PFSK-1 (cell line): ENCODE results near the gene DCC.

Experiments used
- POLR2AphosphoS5 ChIP-seq: IDR thresholded peaks from 2 replicates; pipeline ENCODE4 v1.6.1; 2012; ENCODE audit warnings: low read depth, mild to moderate bottlenecking, control low read depth, low read length, moderate library complexity
- SIN3A ChIP-seq: IDR thresholded peaks from 2 replicates; pipeline ENCODE4 v1.6.1; 2012; ENCODE audit warnings: mild to moderate bottlenecking, low read length, moderate library complexity, borderline replicate concordance; ENCODE audit not compliant: insufficient read depth
- TAF1 ChIP-seq: IDR thresholded peaks from 2 replicates; pipeline ENCODE4 v1.6.1; 2012; ENCODE audit warnings: low read length, control low read depth, borderline replicate concordance; ENCODE audit not compliant: insufficient read depth

DNA sequence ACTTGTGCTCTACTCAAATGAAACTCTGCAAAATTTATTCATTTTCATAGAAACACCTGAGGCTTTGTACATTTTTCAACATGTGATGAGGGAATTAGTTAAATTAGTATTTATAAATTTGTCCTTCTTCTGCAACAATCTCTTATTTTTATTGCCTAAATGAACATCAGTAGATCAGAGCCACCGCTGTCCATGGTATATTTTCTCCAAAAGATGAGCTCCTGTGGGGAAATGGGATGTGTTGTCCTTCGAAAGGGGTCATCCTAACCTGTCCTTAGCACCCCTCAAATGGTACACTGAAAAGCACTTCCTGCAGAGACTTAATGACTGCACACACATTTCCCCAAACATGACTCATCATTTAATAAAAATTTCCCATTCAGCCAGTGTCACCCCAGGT lies 1169.9 kb downstream of the DCC start:
- TF ChIP-seq SIN3A (no peak), POLR2AphosphoS5 (no peak), TAF1 (no peak)
